B cell (primary cell): ENCODE data around the gene CACTIN. TPM values are rescaled to one million over a fixed set of nuclear protein-coding genes. Genes with fewer than 3 reads are reported as not detected.
A peak's percentile ranks its signal among the peaks of the same experiment; 100 is the strongest.

Source experiments
- ATAC-seq: fragments of 200-7000 bp; cut with Tn5 transposase; one replicate; pipeline ENCODE4 v1.10.0; 2021; ENCODE audit warnings: low read depth, mild to moderate bottlenecking, moderate number of reproducible peaks, moderate library complexity
- CTCF ChIA-PET: fragments of 350-600 bp; sonication (Branson Sonifier 250); formaldehyde crosslinking; loops from one replicate; lab custom pipeline; 2021; ENCODE audit warnings: antibody characterized with exemption, inconsistent platforms; lab: Charles Lee
- POLR2A ChIA-PET: fragments of 350-600 bp; sonication (Branson Sonifier 250); formaldehyde crosslinking; loops from one replicate; lab custom pipeline; 2021; ENCODE audit warnings: antibody characterized with exemption; lab: Charles Lee
- DNase-seq: peaks from one replicate; pipeline ENCODE4 v3.0.0; 2013
- H2AFZ ChIP-seq: 2 replicates; pipeline ENCODE4 v1.6.1; 2012; ENCODE audit warnings: mild to moderate bottlenecking, low read depth, low read length; ENCODE audit not compliant: insufficient read depth, poor library complexity, severe bottlenecking
- H3K27ac ChIP-seq, 2 donors: 1 replicate in 1 of 2; 2 replicates in 1 of 2; pipeline ENCODE4 v1.5.1; 2012 to 2013; ENCODE audit warnings: low read length in 2 of 2, mild to moderate bottlenecking in 2 of 2, moderate library complexity in 1 of 2
- H3K27me3 ChIP-seq, 4 experiments: fragments of 200-600 bp in 1 of 4; sonication (generic) in 1 of 4; replicated peaks in 1 of 4; 1 replicate in 2 of 4; 2 replicates in 2 of 4; pipeline versions ENCODE4 v1.6.1 to v1.7.0; 2013 to 2016; ENCODE audit warnings: low read length in 3 of 4, mild to moderate bottlenecking in 2 of 4, mixed read lengths in 1 of 4, moderate library complexity in 1 of 4; ENCODE audit not compliant: insufficient read depth in 4 of 4, control insufficient read depth in 3 of 4; ENCODE audit errors: control extremely low read depth in 1 of 4
- H3K36me3 ChIP-seq, 2 experiments: replicated peaks in 1 of 2; 1 replicate in 1 of 2; 2 replicates in 1 of 2; pipeline versions ENCODE4 v1.6.1 to v1.7.1; 2013; ENCODE audit warnings: low read length in 1 of 2; ENCODE audit not compliant: insufficient read depth in 2 of 2, control insufficient read depth in 1 of 2; ENCODE audit errors: control extremely low read depth in 1 of 2, extremely low read depth in 1 of 2
- H3K4me1 ChIP-seq, 2 donors: fragments of 200-600 bp in 1 of 2; sonication (generic) in 1 of 2; 1 replicate in 1 of 2; 2 replicates in 1 of 2; pipeline versions ENCODE4 v1.5.1 to v1.6.1; 2013 to 2017; ENCODE audit warnings: low read length in 2 of 2; ENCODE audit not compliant: control insufficient read depth in 2 of 2, insufficient read depth in 2 of 2
- H3K4me2 ChIP-seq: replicated peaks from 2 replicates; pipeline ENCODE3; 2012; ENCODE audit warnings: mild to moderate bottlenecking, low read depth, low read length; ENCODE audit not compliant: poor library complexity, severe bottlenecking
- H3K4me3 ChIP-seq, 5 experiments: fragments of 200-600 bp in 1 of 5; sonication (generic) in 1 of 5; 1 replicate in 3 of 5; 2 replicates in 2 of 5; pipeline versions ENCODE4 v1.5.1 to v1.7.0; 2011 to 2016; ENCODE audit warnings: low read length in 4 of 5, mild to moderate bottlenecking in 4 of 5, low read depth in 2 of 5, control low read depth in 1 of 5, moderate library complexity in 1 of 5; ENCODE audit not compliant: insufficient read depth in 1 of 5; ENCODE audit errors: control extremely low read depth in 1 of 5, extremely low read depth in 1 of 5
- H3K79me2 ChIP-seq: fragments of 200-600 bp; sonication (generic); one replicate; pipeline ENCODE4 v1.6.0; 2016; ENCODE audit warnings: low read length; ENCODE audit not compliant: control insufficient read depth, insufficient read depth
- H3K9ac ChIP-seq: fragments of 200-600 bp; sonication (generic); 2 replicates; pipeline ENCODE4 v1.6.1; 2017; ENCODE audit warnings: mild to moderate bottlenecking, low read length, moderate library complexity
- H3K9me3 ChIP-seq, 3 donors: one replicate each; pipeline versions ENCODE4 v1.6.1 to v1.7.1; 2013; ENCODE audit warnings: low read length in 2 of 3; ENCODE audit not compliant: control insufficient read depth in 2 of 3, insufficient read depth in 1 of 3; ENCODE audit errors: control extremely low read depth in 1 of 3
- H4K20me1 ChIP-seq: 2 replicates; pipeline ENCODE4 v1.6.0; 2012; ENCODE audit warnings: mild to moderate bottlenecking, low read length; ENCODE audit not compliant: insufficient read depth, control insufficient read depth, poor library complexity, severe bottlenecking
- H3K27ac Mint-ChIP-seq: one replicate; pipeline ENCODE4 v1.8.0; 2021; ENCODE audit warnings: mixed read lengths
- H3K27me3 Mint-ChIP-seq: one replicate; pipeline ENCODE4 v1.8.0; 2021; ENCODE audit warnings: mixed read lengths
- H3K4me1 Mint-ChIP-seq: one replicate; pipeline ENCODE4 v1.8.0; 2021; ENCODE audit warnings: mixed read lengths
- H3K4me3 Mint-ChIP-seq: one replicate; pipeline ENCODE4 v1.8.0; 2021; ENCODE audit warnings: mixed read lengths
- H3K9me3 Mint-ChIP-seq: one replicate; pipeline ENCODE4 v1.8.0; 2022; ENCODE audit warnings: mixed read lengths; ENCODE audit not compliant: insufficient read depth
- EZH2 ChIP-seq: IDR thresholded peaks from 2 replicates; pipeline ENCODE4 v1.6.1; 2012; ENCODE audit warnings: borderline replicate concordance, low read depth, mild to moderate bottlenecking, moderate library complexity, low read length; ENCODE audit not compliant: insufficient read depth, poor library complexity, severe bottlenecking
- WGBS: methylation state at CpG from one replicate; pipeline ENCODE4 v1.1.5; 2013; ENCODE audit warnings: missing lambda C conversion rate; ENCODE audit not compliant: insufficient coverage; 5-methylcytosine and 5-hydroxymethylcytosine counted together
- intact Hi-C: fragments of 100-400 bp; cut with micrococcal nuclease; formaldehyde crosslinking; loops from one replicate; pipeline ENCODE4 v1.10.0; 2022
- polyA plus RNA-seq: library from polyadenylated mRNA; depleted of rRNA; stranded (reverse); fragments of >200 nt; gene quantifications from 2 replicates; pipeline ENCODE4 v1.2.3, GENCODE V29; 2012
- total RNA-seq, 2 donors: library from RNA; stranded (reverse); fragments of 120-200 nt in 1 of 2; gene quantifications; 1 replicate in 1 of 2; 2 replicates in 1 of 2; pipeline versions ENCODE4 v1.2.3 to v1.2.4, GENCODE V29; 2013 to 2022
- TF ChIP-seq, protein P1 (sequence below): fragments of 200-600 bp; IDR thresholded peaks from one replicate; pipeline ENCODE4 v1.8.0; 2022; ENCODE audit warnings: antibody characterized with exemption, mild to moderate bottlenecking

CACTIN gene
- total and polyA plus RNA-seq, 2 donors (not counting 1 experiment from before 2014, with no cell fraction given), result 40.6 to 41.8 TPM

DNA sequence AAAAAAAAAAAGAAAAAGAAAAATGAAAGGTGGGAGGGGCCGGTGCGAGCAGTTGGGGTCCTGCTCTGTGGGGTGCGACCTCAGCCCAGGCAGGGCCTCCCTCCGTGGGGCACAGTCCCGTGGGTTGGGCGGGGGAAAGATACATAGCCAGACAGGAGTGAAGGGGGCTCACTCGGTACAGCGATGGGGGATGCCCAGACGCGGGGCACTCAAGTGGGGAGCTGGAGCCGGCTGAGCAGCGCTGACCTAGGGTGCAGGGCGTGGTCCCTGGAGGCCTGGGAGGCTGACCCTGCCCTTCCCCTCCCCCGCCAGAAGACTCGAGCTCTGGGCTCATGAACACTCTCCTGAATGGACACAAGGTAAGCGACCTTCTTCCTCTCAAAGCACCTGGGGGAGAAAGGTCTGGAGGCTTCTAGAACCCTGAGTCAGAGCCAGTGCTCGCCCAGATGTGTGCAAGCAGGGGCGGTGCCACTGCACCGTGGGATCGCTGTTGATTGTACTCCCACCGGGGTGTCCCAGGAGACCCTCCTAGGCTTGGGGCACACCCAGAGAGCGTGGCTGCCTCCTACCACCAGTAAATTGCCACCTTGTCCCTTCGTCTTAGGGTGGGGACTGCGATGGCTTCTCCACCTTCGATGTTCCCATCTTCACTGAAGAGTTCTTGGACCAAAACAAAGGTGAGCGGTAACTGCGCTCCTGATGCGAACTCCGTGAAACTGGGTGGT is 50.5 kb downstream of the CACTIN start:
- Mint-ChIP-seq H3K4me3 (peak overlapping the region; percentile 32), H3K27ac (no peak overlapping the region), H3K4me1 (peaks cover 16% of the 10 kb centered on the region), H3K9me3 (no peaks in the 10 kb centered on the region), H3K27me3 (no peaks in the 10 kb centered on the region)
- H4K20me1 ChIP-seq, result peaks cover 7% of the 10 kb centered on the region
- ATAC-seq (no peak), DNase-seq (no peak)
- H3K4me3 ChIP-seq, result peak overlapping the region in 1 of 5 experiments; percentile 35
- H3K9ac ChIP-seq, result no peak overlapping the region
- TF ChIP-seq EZH2, result no peak
- TF ChIP-seq, protein P1, sequence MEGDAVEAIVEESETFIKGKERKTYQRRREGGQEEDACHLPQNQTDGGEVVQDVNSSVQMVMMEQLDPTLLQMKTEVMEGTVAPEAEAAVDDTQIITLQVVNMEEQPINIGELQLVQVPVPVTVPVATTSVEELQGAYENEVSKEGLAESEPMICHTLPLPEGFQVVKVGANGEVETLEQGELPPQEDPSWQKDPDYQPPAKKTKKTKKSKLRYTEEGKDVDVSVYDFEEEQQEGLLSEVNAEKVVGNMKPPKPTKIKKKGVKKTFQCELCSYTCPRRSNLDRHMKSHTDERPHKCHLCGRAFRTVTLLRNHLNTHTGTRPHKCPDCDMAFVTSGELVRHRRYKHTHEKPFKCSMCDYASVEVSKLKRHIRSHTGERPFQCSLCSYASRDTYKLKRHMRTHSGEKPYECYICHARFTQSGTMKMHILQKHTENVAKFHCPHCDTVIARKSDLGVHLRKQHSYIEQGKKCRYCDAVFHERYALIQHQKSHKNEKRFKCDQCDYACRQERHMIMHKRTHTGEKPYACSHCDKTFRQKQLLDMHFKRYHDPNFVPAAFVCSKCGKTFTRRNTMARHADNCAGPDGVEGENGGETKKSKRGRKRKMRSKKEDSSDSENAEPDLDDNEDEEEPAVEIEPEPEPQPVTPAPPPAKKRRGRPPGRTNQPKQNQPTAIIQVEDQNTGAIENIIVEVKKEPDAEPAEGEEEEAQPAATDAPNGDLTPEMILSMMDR, result no peak
- CTCF ChIA-PET, result interaction anchor here (1.0 to 1.9 kb wide), 3 partner anchors 17 to 31 kb away, joined by 4 to 7 read pairs (median 4); no protein-coding TSS in a partner anchor
- POLR2A ChIA-PET, result no interaction called here
- H3K4me2 ChIP-seq, result peak overlapping the region; percentile 55
- no peaks in the 10 kb centered on the region for H3K27me3 ChIP-seq
- no peaks in the 10 kb centered on the region for H3K79me2 ChIP-seq
- H3K36me3 ChIP-seq, result no peaks in the 10 kb centered on the region
- WGBS, result 90% methylated on average over 25 of the region's 29 CpGs
- H3K9me3 ChIP-seq, result peaks cover 0 to 15% (median 0%) of the 10 kb centered on the region in 3 donors
- no peak overlapping the region for H3K27ac ChIP-seq
- H3K4me1 ChIP-seq, result peaks cover 12 to 18% of the 10 kb centered on the region in 2 donors
- H2AFZ ChIP-seq, result no peak overlapping the region
- intact Hi-C loops, result no loop called here

DNA sequence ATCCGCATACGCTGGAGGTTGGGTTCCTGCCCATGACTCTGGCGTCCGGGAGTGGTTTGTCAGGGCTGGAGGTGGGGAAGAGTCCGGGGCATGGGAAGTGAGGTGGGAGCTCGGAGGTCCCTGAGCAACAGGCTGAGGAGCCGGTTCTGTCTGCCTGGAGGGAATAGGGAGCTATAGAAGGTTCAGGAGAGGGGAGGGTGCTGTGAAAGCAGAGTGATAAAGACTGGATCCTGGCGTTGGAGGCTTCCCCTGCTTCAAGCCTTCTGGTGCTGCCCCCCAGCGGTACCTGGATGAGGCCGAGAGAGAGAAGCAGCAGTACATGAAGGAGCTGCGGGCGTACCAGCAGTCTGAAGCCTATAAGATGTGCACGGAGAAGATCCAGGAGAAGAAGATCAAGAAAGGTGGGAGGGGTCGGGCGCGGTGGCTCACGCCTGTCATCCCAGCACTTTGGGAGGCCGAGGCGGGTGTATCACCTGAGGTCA is 51.3 kb downstream of the CACTIN start:
- Histone ChIP-seq H3K4me1 (peaks cover 12 to 18% of the 10 kb centered on the region in 2 donors), H4K20me1 (peaks cover 7% of the 10 kb centered on the region), H3K27me3 (no peaks in the 10 kb centered on the region), H3K9ac (no peak overlapping the region), H3K4me3 (no peak overlapping the region), H3K27ac (no peak overlapping the region), H2AFZ (no peak overlapping the region), H3K9me3 (peaks cover 0 to 15% (median 0%) of the 10 kb centered on the region in 3 donors), H3K4me2 (no peak overlapping the region), H3K79me2 (no peaks in the 10 kb centered on the region), H3K36me3 (no peaks in the 10 kb centered on the region)
- no peak for TF ChIP-seq EZH2
- TF ChIP-seq, protein P1, result no peak
- no peak overlapping the region for H3K27ac Mint-ChIP-seq
- intact Hi-C loops, result no loop called here
- H3K27me3 Mint-ChIP-seq, result no peaks in the 10 kb centered on the region
- ChIA-PET POLR2A (interaction anchor here (0.6 kb wide), 2 partner anchors 7 to 58 kb away, joined by 5 to 6 read pairs; no protein-coding TSS in a partner anchor), CTCF (interaction anchor here (1.0 to 1.9 kb wide), 3 partner anchors 16 to 31 kb away, joined by 4 to 7 read pairs (median 4); no protein-coding TSS in a partner anchor)
- H3K9me3 Mint-ChIP-seq, result no peaks in the 10 kb centered on the region
- peak overlapping the region; percentile 57 for H3K4me3 Mint-ChIP-seq
- no peak for ATAC-seq
- H3K4me1 Mint-ChIP-seq, result peaks cover 16% of the 10 kb centered on the region
- no peak for DNase-seq
- 95% methylated on average over 13 of the region's 19 CpGs for WGBS
